GM18499 (cell line): ENCODE results near the gene SHANK2.
"Not testable (repeated sequence)": the region's sequence is repeated elsewhere in the genome, so short reads cannot be mapped to it uniquely, and the experiment has no call there.

ENCODE experiments used
- ATAC-seq: cut with Tn5 transposase; IDR thresholded peaks from one replicate; pipeline ENCODE4 v1.9.1; 2021; ENCODE audit warnings: moderate number of reproducible peaks; ENCODE audit not compliant: insufficient read depth, unreplicated experiment

Gene SHANK2

GRCh38 chr11:71246559-71246958 lies 5.8 kb downstream of the SHANK2 start:
- ATAC-seq, result no peak

- no peak for ATAC-seq
These were observed 6.6 kb downstream of the SHANK2 start for GRCh38 chr11:71245601-71246391.

- ATAC-seq, result no peak
These were observed 8.1 kb downstream of the SHANK2 start for GRCh38 chr11:71244116-71244810.

- ATAC-seq, result no peak
These were observed 10.0 kb downstream of the SHANK2 start for GRCh38 chr11:71242391-71242790.

GRCh38 chr11:71241721-71242259 lies 10.6 kb downstream of the SHANK2 start:
- ATAC-seq, result no peak

DNA sequence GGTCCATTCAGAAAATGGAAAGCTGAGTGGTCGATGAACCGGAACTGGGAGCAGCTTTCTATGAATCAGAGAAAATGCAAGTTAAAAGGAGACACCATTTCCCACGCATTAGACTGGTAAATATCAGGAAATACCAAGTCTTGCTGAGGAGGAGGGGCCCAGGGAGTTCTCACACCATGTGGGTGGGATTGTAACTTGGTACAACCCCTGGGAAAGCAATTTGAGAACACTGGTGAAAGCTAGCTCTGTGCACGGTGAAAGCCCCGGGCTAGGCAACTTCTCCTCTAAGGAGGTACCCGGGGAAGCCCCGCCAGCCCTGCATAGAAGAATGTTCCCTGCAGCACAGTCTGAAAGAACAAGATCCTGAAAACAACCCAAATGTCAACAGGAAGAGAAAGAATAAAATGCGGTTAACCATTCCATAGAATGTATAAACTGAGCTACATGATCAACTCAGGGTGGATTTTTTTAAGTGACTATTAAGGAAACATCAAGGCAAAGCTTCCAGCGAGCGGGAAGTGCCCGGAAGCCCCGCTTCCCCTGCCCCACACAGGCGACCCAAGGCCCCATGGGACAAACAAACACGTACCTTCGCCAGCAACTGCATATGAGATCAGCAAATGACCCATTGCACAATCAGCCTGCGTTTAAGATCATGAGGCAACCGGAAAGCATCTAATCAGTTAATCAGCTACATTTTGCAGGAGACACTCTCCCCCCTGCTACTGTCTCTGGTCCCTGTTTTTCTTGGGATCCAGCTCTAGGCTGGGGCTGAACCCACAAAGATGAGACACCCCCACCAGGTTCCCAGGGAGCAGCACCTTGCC lies 11.3 kb downstream of the SHANK2 start:
- no peak for ATAC-seq

DNA sequence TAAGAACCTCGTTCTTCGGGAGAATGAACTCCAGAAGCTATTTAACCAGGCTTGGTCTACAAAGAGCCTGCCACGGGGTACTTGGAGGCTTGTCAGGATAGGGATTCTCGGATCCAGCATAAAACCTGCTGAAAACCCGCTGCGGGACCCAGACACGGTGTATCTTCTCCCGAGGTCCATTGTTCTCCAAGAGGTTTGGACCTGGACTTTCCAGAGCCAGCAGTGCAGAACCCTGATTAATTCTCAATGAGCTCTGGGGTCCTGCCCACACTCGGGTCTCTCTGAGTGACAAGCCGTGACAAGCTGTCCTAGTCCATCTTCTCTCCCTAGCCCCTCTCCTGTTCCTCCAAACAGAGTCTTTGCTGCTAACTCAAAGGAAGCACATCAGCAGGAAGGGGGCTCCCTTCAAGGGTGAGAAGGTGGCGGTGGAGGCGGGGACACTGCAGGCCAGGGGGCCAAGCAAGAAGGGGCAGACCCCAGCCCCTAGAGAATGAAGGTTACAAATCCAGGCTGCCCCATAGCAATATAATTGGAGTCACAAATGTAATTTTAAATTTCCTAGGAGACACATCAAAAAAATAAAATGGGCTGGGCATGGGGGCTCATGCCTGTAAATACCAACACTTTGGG lies 12.2 kb downstream of the SHANK2 start:
- ATAC-seq, result no peak

DNA sequence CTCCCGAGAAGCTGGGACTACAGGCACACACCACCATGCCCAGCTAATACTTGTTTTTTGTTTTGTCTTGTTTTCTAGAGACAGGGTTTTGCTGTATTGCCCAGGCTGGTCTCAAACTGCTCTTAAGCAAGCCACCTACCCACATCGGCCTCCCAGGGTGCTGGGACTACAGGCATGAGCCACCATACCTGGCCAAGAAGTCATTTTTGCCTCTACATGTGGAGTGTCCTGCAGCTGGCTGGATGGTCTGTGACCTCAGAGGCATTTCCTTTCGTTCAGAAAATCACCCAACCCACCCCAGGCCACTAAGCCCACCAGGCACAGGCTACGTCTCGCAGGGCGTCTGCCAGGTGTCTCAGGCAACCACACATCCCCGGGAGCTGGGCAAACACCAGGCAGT lies 12.8 kb downstream of the SHANK2 start:
- no peak for ATAC-seq

- ATAC-seq, result no peak
These were observed 13.4 kb downstream of the SHANK2 start for GRCh38 chr11:71238941-71239340.

GRCh38 chr11:71238285-71238875 lies 14.0 kb downstream of the SHANK2 start:
- no peak for ATAC-seq

DNA sequence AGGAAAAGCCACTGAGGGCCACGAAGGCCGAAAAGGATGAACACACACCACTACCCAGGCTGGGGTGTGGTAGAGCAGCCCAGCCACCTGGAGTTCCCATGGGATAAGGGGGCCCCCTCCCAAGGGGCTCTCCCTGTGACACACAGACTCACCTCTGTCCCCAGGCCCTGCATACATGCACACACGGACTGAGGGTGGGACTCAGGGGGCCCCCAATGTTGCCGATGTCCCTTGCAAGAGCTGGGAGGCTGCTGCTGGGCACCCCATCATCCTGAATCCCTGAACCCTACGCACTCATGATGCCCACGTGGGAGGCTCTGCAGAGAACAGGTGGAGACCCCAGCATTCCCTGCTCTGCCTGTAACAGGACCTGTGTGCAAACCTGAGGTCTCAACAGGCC lies 14.5 kb downstream of the SHANK2 start:
- no peak for ATAC-seq

- no peak for ATAC-seq
These were observed 15.4 kb downstream of the SHANK2 start for GRCh38 chr11:71236836-71237475.

DNA sequence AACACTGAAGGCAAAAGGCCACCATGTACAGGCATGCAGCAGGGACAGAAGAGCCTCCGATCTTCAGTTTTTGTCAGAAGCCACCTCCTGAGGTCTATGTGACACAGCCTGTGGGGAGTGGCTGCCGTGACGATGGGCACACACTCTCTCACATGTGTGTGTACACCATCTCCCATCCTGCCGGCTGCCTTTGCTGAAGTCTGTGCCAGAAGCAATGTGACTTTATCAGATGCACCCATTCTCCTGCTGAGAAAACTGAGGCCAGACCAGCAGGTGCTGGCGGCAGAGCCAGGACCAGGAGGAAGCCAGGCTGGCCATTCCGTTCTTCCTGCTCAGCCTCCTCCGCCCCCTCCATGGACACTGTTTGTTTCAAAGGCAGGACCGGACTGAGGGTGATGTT lies 16.7 kb downstream of the SHANK2 start:
- no peak for ATAC-seq

GRCh38 chr11:71233896-71234852 lies 18.2 kb downstream of the SHANK2 start:
- not testable (repeated sequence) for ATAC-seq

GRCh38 chr11:71232364-71232763 lies 20.0 kb downstream of the SHANK2 start:
- ATAC-seq, result no peak

GRCh38 chr11:71228961-71229360 lies 23.4 kb downstream of the SHANK2 start:
- ATAC-seq, result no peak

DNA sequence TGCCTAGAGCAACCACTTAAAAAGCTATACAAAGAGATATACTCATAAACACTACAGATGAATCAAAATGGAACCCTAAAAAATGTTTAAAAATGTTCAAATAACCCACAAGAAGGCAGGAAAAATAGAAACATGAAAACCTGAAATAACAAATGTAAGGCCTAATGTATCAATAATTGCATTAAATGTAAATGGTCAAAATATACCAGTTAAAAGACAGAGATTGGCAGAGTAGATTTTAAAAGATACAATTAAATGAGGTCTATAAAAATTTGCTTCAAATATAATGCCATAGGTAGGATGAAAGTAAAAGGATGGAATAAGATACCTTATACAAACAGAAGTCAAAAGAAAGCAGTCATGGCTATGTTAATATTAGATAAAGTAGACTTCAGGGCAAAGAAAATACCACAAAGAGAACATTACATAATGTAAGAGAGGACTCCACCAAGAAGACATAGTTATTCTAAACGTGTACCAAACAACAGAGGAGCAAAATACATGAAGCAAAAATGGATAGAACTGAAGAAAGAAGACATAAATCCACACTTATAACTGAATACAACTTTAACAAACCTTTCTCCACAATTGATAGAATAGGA lies 25.2 kb downstream of the SHANK2 start:
- no peak for ATAC-seq
